Measurements from ENCODE around the gene RCSD1. TPM values are rescaled to one million over a fixed set of nuclear protein-coding genes. Genes with fewer than 3 reads are reported as not detected.

RCSD1 gene
- total and polyA plus RNA-seq, 10 of the 15 experiments (the other 5 are each of a cell fraction or from before 2014, with no cell fraction given): 11.4 to 78.3 (median 71.6) TPM

- TF ChIP-seq CREB1 (IDR thresholded peaks at IDR 0.05; ENCODE audit: low read depth) (no peak), ZBTB11 (CRISPR knock-in tag; IDR thresholded peaks at IDR 0.05) (no peak), YY1 (IDR thresholded peaks at IDR 0.05; ENCODE audit: low read depth, low read length) (no peak), STAT3 (IDR thresholded peaks at IDR 0.05; ENCODE audit: low read depth, low read length) (no peak), PKNOX1 (IDR thresholded peaks at IDR 0.05) (no peak), RCOR1 (conservative IDR thresholded peaks at IDR 0.05; ENCODE audit: low read depth, low read length) (no peak), NFIC (IDR thresholded peaks at IDR 0.05; ENCODE audit: low read depth, low read length) (peak; percentile 79), CTCF (IDR thresholded peaks at IDR 0.05 in 2 of 3, conservative IDR thresholded peaks at IDR 0.05 in 1 of 3; ENCODE audit: control insufficient read depth in 2 of 3, extremely low read depth in 1 of 3, insufficient read depth in 1 of 3, low read depth in 3 of 3, low read length in 3 of 3) (no peak), ZBTB33 (IDR thresholded peaks at IDR 0.05) (no peak), ZNF687 (IDR thresholded peaks at IDR 0.05) (peak; percentile 56), TAF1 (IDR thresholded peaks at IDR 0.05; ENCODE audit: borderline replicate concordance, low read depth, low read length) (no peak), MAX (IDR thresholded peaks at IDR 0.05; ENCODE audit: low read depth, low read length) (no peak)
Measured at GRCh38 chr1:167663002-167663772, 33.2 kb downstream of the RCSD1 start (continued).

Measured in GM12878 (cell line).